Measurements from ENCODE around the gene APOL3.
"Not testable (repeated sequence)": the region's sequence is repeated elsewhere in the genome, so short reads cannot be mapped to it uniquely, and the experiment has no call there.

Gene APOL3

DNA sequence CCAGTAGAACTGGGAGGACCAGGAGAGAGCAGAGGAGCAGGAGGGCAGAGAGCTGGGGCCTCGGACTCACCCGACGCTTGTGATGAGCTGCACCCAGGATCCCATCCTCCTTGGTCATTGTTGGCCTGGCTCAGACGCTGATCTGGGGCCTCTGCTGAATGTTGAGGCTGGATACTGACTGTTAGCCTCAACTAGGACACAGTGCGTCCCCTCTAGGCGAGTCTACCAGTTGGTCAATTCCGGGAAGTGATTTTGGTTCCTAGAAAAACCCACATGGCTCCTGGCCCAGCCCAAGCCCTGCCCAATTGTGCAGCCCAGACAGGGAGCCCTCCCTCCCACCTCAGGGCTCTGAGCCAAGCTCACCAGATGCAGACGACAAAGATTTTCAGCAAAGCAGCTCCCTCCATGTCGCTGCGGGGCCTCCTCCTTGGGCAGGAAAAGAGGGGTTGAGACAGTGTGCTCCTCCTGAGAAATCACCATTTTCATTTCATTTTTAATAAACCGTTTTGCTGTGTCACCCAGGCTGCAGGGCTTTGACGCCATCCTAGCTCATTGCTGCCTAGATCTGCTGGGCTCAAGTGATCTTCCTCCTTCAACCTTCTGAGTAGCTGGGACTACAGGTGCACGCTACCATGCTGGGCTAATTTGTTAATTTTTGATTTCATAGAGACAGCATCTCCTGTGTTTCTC is 41.2 kb upstream of the APOL3 start, which contains the start of gene APOL4:
Gene APOL4 (minus strand): TSS at position 180 of the 690 bp plus-strand sequence. CDS start 75 bp downstream, at position 105.
- Histone ChIP-seq H3K4me1 (ENCODE audit: control insufficient read depth, insufficient read depth, low read length) (peaks cover 13% of the 10 kb centered on the region), H3K9me3 (replicated peaks; ENCODE audit: low read length) (no peaks in the 10 kb centered on the region), H3K4me2 (ENCODE audit: low read length) (no peak within 1 kb of the TSS), H3K4me3 (ENCODE audit: low read length) (no peak within 1 kb of the TSS), H3K9ac (ENCODE audit: low read depth, low read length) (no peak within 1 kb of the TSS), H3K27me3 (ENCODE audit: control insufficient read depth, insufficient read depth, low read length) (peaks cover 11% of the 10 kb centered on the region), H3K36me3 (ENCODE audit: insufficient read depth, low read length) (no peaks in the 10 kb centered on the region)

DNA sequence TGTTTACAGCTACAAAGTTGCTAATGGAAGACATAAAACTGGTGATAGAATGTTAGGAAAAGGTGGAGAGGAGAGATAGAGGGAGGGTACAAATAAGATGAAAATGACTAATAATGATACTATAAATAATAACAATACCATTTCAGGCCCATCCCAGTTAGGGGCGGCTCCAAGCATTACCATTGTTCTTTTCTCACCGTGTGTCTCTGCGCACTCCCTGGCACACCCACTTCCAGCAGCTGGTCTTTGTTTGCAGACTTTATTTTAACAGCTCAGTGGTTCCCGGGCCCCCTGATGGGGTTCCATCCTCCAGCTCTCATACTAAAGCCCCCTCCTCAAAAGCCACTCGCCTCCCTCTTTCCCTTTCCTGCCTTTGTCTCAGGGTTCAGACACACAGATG is 40.5 kb upstream of the APOL3 start:
- not testable (repeated sequence) for H3K36me3 ChIP-seq (ENCODE audit: insufficient read depth, low read length); H3K4me2 ChIP-seq (ENCODE audit: low read length); H3K4me3 ChIP-seq (ENCODE audit: low read length); H3K9me3 ChIP-seq (replicated peaks; ENCODE audit: low read length); H3K9ac ChIP-seq (ENCODE audit: low read depth, low read length)
- Histone ChIP-seq H3K27me3 (ENCODE audit: control insufficient read depth, insufficient read depth, low read length) (peaks cover 11% of the 10 kb centered on the region), H3K4me1 (ENCODE audit: control insufficient read depth, insufficient read depth, low read length) (peaks cover 14% of the 10 kb centered on the region)

DNA sequence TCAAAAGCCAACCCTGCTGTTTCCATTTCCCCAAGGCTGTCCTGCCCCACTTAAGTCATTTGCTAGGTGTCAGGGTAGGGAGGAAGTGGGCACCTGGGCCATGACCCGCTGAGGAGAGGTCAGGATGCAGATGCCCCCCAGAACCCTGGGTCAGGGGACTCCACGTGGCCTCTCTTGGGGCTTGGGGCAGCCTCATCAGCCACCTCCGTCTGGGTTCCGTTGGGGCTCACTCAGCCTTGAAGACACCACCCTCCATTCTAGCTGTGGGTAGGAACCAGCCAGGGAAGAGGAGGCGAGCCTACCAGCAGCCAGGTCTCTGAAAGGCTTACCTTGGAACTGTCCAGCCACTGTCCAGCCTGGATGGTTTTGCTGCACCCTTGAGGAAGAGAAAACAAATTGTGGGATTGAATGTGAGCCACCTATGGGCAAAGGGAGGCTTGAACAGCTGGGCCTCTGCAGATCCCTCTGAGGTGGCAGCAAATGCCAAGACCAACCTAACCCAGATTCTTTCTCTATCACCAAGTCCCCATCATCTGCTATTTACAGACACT is 38.5 kb upstream of the APOL3 start:
- Histone ChIP-seq H3K9me3 (replicated peaks; ENCODE audit: low read length) (no peaks in the 10 kb centered on the region), H3K4me1 (ENCODE audit: control insufficient read depth, insufficient read depth, low read length) (peaks cover 14% of the 10 kb centered on the region), H3K27me3 (ENCODE audit: control insufficient read depth, insufficient read depth, low read length) (peaks cover 8% of the 10 kb centered on the region), H3K9ac (ENCODE audit: low read depth, low read length) (no peak overlapping the region), H3K4me3 (ENCODE audit: low read length) (no peak overlapping the region), H3K36me3 (ENCODE audit: insufficient read depth, low read length) (no peaks in the 10 kb centered on the region), H3K4me2 (ENCODE audit: low read length) (no peak overlapping the region)

DNA sequence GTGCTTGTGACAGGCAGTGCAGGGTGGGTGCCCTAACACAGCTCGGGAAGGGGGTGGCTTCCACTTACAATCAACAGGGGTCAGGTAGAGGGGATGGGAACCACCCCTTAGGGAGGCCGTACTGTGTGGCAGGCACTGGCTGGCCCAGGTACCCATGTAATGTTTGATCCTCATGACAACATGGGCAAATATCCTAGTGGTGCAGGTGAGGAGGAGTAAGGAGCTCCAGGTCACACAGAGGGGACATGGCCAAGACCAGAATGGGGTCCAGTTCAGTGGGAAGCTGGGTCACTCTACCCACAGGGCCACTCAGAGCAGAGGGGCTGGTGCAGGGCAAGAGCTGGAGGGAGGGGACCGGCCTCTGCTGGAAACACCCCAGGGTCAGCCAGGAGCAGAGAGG is 38.0 kb upstream of the APOL3 start:
- Histone ChIP-seq H3K9ac (ENCODE audit: low read depth, low read length) (no peak overlapping the region), H3K9me3 (replicated peaks; ENCODE audit: low read length) (no peaks in the 10 kb centered on the region)

DNA sequence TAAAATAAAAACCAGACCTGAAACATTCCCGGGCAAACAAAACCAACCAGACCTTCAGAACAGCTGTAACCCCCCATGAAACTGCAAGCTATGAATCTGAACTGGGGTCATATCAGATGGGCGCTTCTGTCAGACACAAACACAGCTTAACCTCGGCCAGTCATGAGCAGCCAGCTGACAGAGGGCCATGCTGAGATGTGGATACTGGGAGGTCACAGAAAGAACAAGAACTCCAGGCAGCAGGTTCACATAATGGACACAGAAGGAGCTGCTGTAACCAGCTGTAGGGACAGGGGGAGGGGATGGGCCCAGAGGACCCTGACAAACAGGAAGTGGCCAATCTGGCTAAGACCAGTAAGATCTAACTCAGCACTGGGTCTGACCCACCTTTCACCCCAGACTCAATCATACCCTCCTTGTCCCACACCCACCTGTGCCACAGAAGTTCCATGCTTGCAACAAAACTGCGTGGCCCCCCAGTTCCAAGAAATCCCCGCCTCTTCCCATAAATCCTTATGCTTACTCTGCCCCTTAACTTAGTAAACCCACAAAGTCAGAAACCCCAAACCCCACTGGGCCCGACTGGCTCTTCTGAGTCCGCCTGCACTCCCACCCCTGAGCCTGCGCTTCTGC is 37.1 kb upstream of the APOL3 start:
- Histone ChIP-seq H3K4me1 (ENCODE audit: control insufficient read depth, insufficient read depth, low read length) (peaks cover 14% of the 10 kb centered on the region), H3K9me3 (replicated peaks; ENCODE audit: low read length) (no peaks in the 10 kb centered on the region), H3K27me3 (ENCODE audit: control insufficient read depth, insufficient read depth, low read length) (peaks cover 5% of the 10 kb centered on the region), H3K4me3 (ENCODE audit: low read length) (no peak overlapping the region), H3K36me3 (ENCODE audit: insufficient read depth, low read length) (no peaks in the 10 kb centered on the region), H3K4me2 (ENCODE audit: low read length) (no peak overlapping the region), H3K9ac (ENCODE audit: low read depth, low read length) (no peak overlapping the region)

More for the DNA sequence above, 38.0 kb upstream of the APOL3 start:
- H3K4me2 ChIP-seq (ENCODE audit: low read length), result no peak overlapping the region
- peaks cover 14% of the 10 kb centered on the region for H3K4me1 ChIP-seq (ENCODE audit: control insufficient read depth, insufficient read depth, low read length)
- H3K36me3 ChIP-seq (ENCODE audit: insufficient read depth, low read length), result no peaks in the 10 kb centered on the region
- no peak overlapping the region for H3K4me3 ChIP-seq (ENCODE audit: low read length)
- peaks cover 4% of the 10 kb centered on the region for H3K27me3 ChIP-seq (ENCODE audit: control insufficient read depth, insufficient read depth, low read length)

DNA sequence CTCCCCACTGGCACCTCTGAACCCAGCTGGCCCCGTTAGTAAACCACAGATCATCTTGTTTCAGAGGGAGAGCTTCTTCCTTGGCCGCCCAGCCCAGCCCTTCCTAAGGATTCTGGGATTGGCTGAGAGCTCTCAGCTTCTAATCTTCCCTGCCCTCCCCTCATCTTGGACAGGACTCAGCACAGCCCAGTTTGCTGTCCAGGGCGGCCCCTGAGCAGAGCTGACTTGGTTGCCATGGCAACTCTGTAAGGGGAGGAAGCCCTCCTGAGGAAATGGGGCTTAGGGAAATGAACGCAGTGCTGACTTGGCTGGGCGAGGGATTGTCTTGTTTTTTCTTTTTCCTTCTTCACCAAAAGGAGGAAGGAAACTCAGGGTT is 36.5 kb upstream of the APOL3 start:
- no peaks in the 10 kb centered on the region for H3K36me3 ChIP-seq (ENCODE audit: insufficient read depth, low read length)
- H3K9ac ChIP-seq (ENCODE audit: low read depth, low read length), result no peak overlapping the region

DNA sequence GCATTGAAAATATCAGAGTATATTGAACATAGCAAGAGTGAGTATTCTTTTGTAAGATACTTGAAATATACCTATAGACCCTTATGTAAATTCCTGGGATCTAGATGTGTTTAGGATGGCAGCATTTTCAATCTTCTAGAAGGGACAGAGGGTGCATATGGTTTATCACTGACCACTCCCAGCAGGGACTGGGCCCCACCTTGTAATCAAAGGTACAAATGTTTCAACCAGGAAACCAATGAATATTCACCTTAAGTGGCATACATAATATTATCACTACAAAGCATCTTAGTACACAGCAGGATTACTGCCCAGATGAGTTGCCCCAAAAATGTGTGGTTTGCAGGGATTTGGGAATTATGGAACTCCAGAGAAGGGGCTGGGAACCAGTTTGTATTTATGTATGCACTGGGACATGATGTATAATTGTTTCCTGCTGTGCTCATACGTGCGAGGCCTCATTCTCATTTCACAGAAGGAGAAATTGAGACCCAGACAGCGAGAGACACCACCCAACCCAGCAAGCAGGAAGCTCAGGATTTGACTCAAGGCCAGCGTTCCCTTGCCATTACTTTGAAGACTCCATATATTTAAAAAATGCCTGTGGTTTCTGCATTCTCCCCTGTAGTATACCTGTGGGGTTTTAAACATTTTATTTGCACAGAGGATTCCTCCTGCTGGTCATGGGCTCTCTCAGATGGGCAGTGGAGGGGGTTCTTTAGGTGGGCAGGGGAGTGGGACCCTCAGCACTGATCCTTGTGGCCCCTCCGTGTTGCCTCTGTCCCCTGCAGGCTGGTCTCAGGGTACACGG is 35.9 kb upstream of the APOL3 start:
- Histone ChIP-seq H3K4me1 (ENCODE audit: control insufficient read depth, insufficient read depth, low read length) (peaks cover 16% of the 10 kb centered on the region), H3K9ac (ENCODE audit: low read depth, low read length) (no peak overlapping the region), H3K4me2 (ENCODE audit: low read length) (no peak overlapping the region), H3K4me3 (ENCODE audit: low read length) (no peak overlapping the region), H3K27me3 (ENCODE audit: control insufficient read depth, insufficient read depth, low read length) (peaks cover 6% of the 10 kb centered on the region), H3K9me3 (replicated peaks; ENCODE audit: low read length) (no peaks in the 10 kb centered on the region), H3K36me3 (ENCODE audit: insufficient read depth, low read length) (no peaks in the 10 kb centered on the region)

More for the DNA sequence above, 36.5 kb upstream of the APOL3 start:
- no peak overlapping the region for H3K4me2 ChIP-seq (ENCODE audit: low read length)
- peaks cover 6% of the 10 kb centered on the region for H3K27me3 ChIP-seq (ENCODE audit: control insufficient read depth, insufficient read depth, low read length)
- H3K4me1 ChIP-seq (ENCODE audit: control insufficient read depth, insufficient read depth, low read length), result peaks cover 14% of the 10 kb centered on the region
- no peak overlapping the region for H3K4me3 ChIP-seq (ENCODE audit: low read length)
- no peaks in the 10 kb centered on the region for H3K9me3 ChIP-seq (replicated peaks; ENCODE audit: low read length)

DNA sequence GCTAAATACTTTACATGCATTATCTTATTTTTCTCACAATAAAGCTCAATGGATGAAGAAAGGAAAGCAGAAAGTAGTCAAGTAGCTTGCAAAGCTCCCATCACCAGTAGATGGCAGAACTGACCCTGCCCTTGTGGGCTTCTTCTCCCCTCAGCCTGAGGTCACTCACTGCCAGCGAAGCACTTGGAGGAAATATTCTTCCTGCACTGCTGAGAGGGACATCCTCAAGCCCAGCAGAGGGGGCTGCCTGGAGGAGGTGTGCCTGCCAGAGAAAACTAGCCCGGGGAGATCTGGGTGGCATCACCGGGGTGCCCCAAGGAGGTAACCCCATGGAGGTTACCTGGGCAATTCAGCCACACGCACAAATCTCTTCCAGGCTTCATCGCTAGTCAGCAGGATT is 34.4 kb upstream of the APOL3 start:
- Histone ChIP-seq H3K36me3 (ENCODE audit: insufficient read depth, low read length) (no peaks in the 10 kb centered on the region), H3K4me3 (ENCODE audit: low read length) (no peak overlapping the region), H3K27me3 (ENCODE audit: control insufficient read depth, insufficient read depth, low read length) (peaks cover 3% of the 10 kb centered on the region), H3K4me1 (ENCODE audit: control insufficient read depth, insufficient read depth, low read length) (peaks cover 18% of the 10 kb centered on the region), H3K9ac (ENCODE audit: low read depth, low read length) (no peak overlapping the region), H3K4me2 (ENCODE audit: low read length) (no peak overlapping the region), H3K9me3 (replicated peaks; ENCODE audit: low read length) (no peaks in the 10 kb centered on the region)

DNA sequence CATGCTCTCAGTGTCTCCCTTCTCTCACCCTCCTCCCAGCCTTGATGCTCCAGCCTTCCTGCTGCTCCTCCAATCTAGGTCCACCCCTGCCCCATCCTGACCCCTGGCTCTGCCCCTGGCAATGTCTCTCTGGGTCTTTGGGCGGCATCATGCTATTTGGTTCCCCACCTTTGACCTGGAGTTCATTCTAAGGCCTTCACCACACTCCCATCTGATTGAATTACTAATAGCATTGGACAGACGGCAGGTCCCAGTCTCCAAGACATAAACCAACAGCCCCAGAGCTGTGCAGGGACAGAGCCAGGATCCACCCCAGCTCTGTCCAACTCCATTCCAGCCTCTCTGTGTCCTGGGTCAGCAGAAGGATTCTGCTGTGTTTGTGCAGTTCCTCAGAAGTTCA is 33.8 kb upstream of the APOL3 start:
- H3K36me3 ChIP-seq (ENCODE audit: insufficient read depth, low read length), result no peaks in the 10 kb centered on the region
- H3K27me3 ChIP-seq (ENCODE audit: control insufficient read depth, insufficient read depth, low read length), result peaks cover 8% of the 10 kb centered on the region
- no peak overlapping the region for H3K4me3 ChIP-seq (ENCODE audit: low read length)
- H3K4me2 ChIP-seq (ENCODE audit: low read length), result no peak overlapping the region
- no peak overlapping the region for H3K9ac ChIP-seq (ENCODE audit: low read depth, low read length)
- H3K4me1 ChIP-seq (ENCODE audit: control insufficient read depth, insufficient read depth, low read length), result peaks cover 18% of the 10 kb centered on the region
- no peaks in the 10 kb centered on the region for H3K9me3 ChIP-seq (replicated peaks; ENCODE audit: low read length)

DNA sequence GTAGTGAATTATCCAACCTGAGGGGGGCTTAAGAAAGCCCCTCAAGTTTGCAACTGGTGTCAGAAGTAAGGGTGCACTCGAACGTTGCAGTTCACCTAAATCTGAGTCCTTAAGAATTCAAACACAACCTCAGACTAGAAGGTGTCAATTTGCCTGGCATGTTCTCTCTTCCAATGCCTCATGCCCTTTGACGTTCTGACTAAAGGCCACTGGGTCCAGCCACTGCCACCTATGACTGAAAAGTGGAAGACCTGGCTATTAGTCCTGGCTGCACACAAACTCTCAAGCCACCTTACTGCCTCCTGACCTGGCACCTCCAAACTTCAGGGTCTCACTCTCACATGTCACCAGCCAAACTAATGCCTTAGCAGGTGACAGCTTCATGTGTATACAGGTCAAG is 33.0 kb upstream of the APOL3 start:
- peaks cover 16% of the 10 kb centered on the region for H3K27me3 ChIP-seq (ENCODE audit: control insufficient read depth, insufficient read depth, low read length)
- no peaks in the 10 kb centered on the region for H3K9me3 ChIP-seq (replicated peaks; ENCODE audit: low read length)
- no peak overlapping the region for H3K4me3 ChIP-seq (ENCODE audit: low read length)
- peaks cover 18% of the 10 kb centered on the region for H3K4me1 ChIP-seq (ENCODE audit: control insufficient read depth, insufficient read depth, low read length)
- H3K4me2 ChIP-seq (ENCODE audit: low read length), result no peak overlapping the region
- no peaks in the 10 kb centered on the region for H3K36me3 ChIP-seq (ENCODE audit: insufficient read depth, low read length)
- H3K9ac ChIP-seq (ENCODE audit: low read depth, low read length), result no peak overlapping the region

DNA sequence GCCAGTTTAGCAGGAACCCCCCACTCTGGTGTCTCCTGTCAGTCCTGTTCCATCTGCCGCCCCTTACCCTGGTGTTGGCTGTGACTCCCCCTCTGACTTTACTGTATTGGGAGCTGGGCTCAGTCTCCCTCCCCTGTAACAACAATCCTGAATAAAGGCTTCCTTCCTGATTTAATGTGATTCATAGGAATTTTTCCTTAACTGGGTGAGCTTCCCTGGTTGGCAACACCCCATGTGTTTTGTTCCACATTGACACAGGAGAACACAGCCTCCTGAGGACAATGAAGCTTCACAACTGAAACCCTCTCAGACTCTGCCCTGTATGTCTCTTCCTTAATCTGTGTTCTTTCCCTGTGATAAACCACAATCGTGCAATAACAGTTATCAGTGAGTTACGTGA is 32.6 kb upstream of the APOL3 start:
- Histone ChIP-seq H3K36me3 (ENCODE audit: insufficient read depth, low read length) (no peaks in the 10 kb centered on the region), H3K4me1 (ENCODE audit: control insufficient read depth, insufficient read depth, low read length) (peaks cover 18% of the 10 kb centered on the region), H3K4me3 (ENCODE audit: low read length) (no peak overlapping the region), H3K27me3 (ENCODE audit: control insufficient read depth, insufficient read depth, low read length) (peaks cover 20% of the 10 kb centered on the region), H3K4me2 (ENCODE audit: low read length) (no peak overlapping the region), H3K9ac (ENCODE audit: low read depth, low read length) (no peak overlapping the region), H3K9me3 (replicated peaks; ENCODE audit: low read length) (no peaks in the 10 kb centered on the region)

All from skeletal muscle satellite cell (primary cell).